ENCODE measurements around the gene KRT86.

GRCh38 chr12:52335598-52336262 lies 61.3 kb downstream of the KRT86 start:
- TF ChIP-seq, protein P1, sequence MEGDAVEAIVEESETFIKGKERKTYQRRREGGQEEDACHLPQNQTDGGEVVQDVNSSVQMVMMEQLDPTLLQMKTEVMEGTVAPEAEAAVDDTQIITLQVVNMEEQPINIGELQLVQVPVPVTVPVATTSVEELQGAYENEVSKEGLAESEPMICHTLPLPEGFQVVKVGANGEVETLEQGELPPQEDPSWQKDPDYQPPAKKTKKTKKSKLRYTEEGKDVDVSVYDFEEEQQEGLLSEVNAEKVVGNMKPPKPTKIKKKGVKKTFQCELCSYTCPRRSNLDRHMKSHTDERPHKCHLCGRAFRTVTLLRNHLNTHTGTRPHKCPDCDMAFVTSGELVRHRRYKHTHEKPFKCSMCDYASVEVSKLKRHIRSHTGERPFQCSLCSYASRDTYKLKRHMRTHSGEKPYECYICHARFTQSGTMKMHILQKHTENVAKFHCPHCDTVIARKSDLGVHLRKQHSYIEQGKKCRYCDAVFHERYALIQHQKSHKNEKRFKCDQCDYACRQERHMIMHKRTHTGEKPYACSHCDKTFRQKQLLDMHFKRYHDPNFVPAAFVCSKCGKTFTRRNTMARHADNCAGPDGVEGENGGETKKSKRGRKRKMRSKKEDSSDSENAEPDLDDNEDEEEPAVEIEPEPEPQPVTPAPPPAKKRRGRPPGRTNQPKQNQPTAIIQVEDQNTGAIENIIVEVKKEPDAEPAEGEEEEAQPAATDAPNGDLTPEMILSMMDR (IDR thresholded peaks at IDR 0.05): no peak
- no peak for TF ChIP-seq EP300 (IDR thresholded peaks at IDR 0.05)
- TF ChIP-seq POLR2A (IDR thresholded peaks at IDR 0.05): no peak
- TF ChIP-seq POLR2AphosphoS5 (IDR thresholded peaks at IDR 0.05): no peak

All from gastroesophageal sphincter (tissue), 3 donors.